Kidney tubule cell (primary cell): ENCODE results near the gene RALGAPA2.
A peak's percentile ranks its signal among the peaks of the same experiment; 100 is the strongest.

Experiments
- DNase-seq: peaks from one replicate; pipeline ENCODE4 v3.0.0-alpha.2; 2018; ENCODE audit warnings: low spot score

Gene RALGAPA2

GRCh38 chr20:20462185-20462584 is 250.3 kb downstream of the RALGAPA2 start:
- DNase-seq: no peak

- DNase-seq: no peak
Observed at GRCh38 chr20:20461551-20461950, 250.9 kb downstream of the RALGAPA2 start.

DNA sequence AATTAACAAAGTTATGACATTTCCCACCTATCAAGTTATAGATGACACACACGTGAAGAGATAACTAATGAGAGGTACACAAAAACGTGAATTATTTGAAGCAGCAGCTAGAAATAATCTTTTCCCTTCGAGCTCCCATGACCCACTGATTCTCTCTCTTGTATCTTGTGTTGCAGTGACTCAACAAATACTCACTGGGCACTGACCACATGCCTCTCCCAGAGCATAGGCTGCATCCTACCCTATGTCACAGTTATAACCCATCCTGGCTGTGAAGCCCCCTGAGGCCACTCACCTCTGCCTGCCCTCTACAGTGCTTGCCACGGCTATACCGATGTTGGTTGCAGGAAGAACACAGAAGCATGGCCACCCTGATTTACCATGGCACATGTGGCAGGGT is 252.7 kb downstream of the RALGAPA2 start:
- no peak for DNase-seq

GRCh38 chr20:20457392-20458126 is 254.9 kb downstream of the RALGAPA2 start:
- DNase-seq: peak; percentile 13

DNA sequence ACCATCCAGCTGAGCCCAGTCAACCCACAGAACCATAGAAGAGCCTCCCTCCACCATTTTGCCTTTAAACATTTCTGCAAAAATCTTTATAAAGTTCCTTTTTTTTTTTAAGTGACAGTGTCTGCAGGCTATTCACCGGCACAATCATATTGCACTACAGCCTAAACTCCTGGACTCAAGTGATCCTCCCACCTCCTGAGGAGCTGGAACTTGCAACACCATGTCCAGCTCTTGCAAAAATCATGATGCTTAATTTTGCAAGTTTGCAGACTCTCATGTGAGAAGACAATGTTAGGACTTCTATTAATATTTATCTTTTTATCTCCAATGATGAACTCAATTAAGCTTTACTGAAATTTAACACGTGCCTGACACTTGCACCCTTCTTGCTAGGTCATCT is 255.7 kb downstream of the RALGAPA2 start:
- DNase-seq: no peak

DNA sequence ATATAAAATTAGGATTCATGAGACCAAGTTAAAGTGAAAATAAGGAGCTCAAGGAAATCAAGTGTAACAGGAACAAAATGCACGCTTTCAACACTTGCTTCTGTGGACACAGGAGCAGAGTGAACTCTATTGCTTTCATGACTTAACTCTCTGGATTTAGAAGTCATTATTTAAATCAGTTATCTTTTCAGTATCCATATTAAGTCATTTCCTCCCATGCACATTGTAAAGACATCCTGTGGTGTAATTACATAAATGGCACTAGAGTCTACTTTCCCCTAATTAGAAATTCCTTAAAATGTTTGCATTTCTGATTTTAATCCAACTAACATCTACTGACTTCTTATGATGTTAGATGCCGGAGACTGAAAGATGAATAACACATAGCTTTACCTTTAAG is 256.5 kb downstream of the RALGAPA2 start:
- DNase-seq: no peak

- DNase-seq: no peak
Observed at GRCh38 chr20:20454850-20455627, 257.4 kb downstream of the RALGAPA2 start.

GRCh38 chr20:20454367-20454766 is 258.1 kb downstream of the RALGAPA2 start:
- no peak for DNase-seq

- no peak for DNase-seq
Observed at GRCh38 chr20:20452254-20452676, 260.2 kb downstream of the RALGAPA2 start.

GRCh38 chr20:20450521-20450920 is 261.9 kb downstream of the RALGAPA2 start:
- no peak for DNase-seq

DNA sequence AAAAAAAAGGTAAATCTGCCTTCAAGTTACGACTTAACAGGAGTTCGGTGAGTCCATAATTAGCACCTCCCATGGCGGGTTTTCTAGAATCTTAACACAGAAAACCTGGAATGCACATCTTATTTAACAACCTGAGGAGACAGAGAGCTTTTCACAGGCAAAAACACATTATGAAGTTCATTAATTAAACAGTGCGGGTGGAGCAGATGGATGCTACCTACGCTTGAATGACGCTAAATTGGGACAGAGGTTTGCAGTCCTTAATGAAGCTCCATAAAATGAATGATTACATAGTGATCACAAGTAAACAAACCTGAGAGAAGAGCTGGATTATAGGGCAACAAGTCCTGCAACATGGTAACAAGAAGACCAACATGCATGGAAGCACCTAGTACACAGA is 263.6 kb downstream of the RALGAPA2 start:
- DNase-seq: no peak

- DNase-seq: no peak
Observed at GRCh38 chr20:20447196-20447595, 265.2 kb downstream of the RALGAPA2 start.

DNA sequence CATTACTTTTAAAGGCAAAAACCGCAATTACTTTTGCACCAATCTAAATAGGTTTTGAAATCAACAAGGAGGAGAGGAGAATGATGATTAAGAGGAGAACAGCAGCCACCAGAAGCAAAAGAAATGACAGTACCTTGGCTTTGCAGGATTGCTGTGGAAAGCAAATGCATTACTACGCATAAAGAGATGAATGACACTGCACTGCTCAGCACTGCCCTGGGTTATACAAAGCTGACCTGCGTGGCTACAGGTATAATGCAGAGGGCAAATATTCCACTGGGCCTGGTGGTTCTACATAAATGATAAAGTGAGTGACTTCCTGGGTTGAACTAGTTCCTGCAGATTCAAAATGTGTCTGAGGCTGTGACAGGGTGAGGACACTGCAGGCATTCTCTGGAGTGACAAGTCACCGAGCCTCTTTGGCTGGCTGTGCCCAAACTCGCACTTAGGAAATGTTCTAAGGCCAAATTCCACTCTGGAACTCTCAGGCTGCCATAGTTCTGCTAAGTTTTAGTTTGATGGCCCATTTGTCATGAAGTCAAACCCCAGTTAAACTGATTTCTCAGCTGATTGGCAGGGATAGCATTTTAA is 265.9 kb downstream of the RALGAPA2 start:
- no peak for DNase-seq

- no peak for DNase-seq
Observed at GRCh38 chr20:20446001-20446400, 266.4 kb downstream of the RALGAPA2 start.

GRCh38 chr20:20443504-20443903 is 268.9 kb downstream of the RALGAPA2 start:
- no peak for DNase-seq

GRCh38 chr20:20442466-20442865 is 270.0 kb downstream of the RALGAPA2 start:
- DNase-seq: no peak

GRCh38 chr20:20440886-20441658 is 271.4 kb downstream of the RALGAPA2 start:
- DNase-seq: no peak

- no peak for DNase-seq
Observed at GRCh38 chr20:20440481-20440880, 272.0 kb downstream of the RALGAPA2 start.

DNA sequence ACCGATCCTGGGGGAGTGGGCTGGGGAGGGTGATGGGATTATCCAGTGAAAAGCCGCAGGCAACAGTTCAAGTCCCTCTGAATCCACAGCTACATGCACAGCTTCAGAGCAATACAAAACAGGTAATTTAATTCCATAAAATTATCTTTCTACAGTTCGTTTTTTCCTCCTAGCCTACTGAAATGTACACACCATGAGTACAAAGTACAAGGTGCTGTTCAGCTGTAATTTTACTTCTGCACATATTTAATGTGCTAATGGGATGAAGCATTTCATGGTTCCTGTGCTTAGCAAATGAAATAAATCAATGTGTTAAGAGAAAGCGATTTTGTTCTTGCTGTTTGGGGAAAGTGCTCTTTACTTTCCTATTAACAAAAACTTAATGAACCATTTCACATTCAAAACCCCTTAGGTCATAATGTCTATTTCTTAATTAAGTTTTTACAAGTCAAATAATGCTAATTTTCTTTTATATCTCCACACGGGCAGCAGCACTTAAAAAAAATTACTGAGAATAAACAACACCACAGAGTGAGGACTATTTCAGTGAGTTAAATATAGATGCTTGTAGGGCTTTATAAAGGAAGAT is 272.7 kb downstream of the RALGAPA2 start:
- DNase-seq: no peak

DNA sequence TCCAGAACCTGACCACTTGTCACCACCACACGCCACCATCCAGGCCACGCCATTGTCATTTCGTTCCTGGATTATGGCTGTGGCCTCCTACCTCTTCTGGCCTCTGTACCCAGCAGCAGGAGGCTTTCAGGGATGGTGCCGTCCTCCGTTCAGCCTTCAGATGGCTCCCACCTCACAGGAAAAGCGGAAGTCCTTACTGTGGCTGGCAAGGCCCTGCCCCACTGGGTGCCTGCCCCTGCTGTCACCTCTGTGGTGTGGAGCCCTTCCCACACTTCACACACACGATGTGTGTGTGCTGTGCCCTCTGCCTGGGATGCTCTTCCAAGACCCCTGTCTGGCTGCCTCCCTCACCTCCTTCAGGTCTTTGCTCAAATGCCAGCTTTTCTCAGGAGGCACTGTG is 275.1 kb downstream of the RALGAPA2 start:
- no peak for DNase-seq

DNA sequence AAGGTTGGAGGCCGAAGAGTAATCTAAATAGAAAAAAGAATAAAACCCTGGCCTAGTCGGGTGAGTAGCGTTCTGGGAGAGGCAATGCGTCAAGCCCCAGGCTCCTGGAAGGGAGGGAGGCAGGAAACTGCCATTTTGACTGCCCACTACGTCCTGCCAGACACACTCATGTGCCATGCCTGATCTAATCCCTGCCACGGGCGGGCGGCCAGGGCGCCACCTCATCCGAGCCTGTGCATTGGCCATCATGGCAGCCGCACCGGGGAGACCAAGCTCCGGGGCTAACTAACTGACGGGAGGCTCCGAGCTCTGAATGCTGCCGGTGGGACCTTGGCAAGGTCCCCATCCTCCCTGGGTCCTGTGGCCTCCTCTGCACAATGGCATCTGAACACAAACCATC is 275.8 kb downstream of the RALGAPA2 start:
- no peak for DNase-seq

DNA sequence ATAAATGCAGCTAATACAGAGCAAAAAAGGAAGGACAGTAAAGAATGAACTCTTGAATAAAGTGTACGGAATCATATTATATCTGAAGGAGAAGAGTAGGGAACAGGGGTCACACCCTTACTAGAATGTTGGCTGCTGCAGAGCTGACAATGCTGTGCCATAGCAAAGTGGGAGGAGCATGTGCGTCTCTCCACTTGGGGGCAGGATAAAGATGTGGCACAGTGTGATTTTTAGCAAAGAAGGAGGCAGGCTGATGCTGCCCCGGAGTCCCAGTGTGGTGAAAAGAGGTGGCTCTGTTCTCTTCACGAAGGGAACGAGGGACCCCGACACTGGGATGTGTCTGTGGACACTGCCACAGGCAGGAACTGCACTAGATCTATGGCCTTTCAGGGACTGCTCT is 277.0 kb downstream of the RALGAPA2 start:
- no peak for DNase-seq
